DOHH2 (cell line): ENCODE results near the gene MEX3D.

ENCODE experiments used
- H3F3A ChIP-seq: fragments of 200-600 bp; sonication (generic), shearing (Covaris generic); 2 replicates; pipeline ENCODE4 v1.6.0; 2016; ENCODE audit warnings: antibody characterized with exemption, mild to moderate bottlenecking; ENCODE audit not compliant: control insufficient read depth, insufficient read depth
- H3K27ac ChIP-seq: fragments of 200-600 bp; sonication (generic); 2 replicates; pipeline ENCODE4 v1.5.1; 2014; ENCODE audit warnings: low read depth, mild to moderate bottlenecking, low read length, moderate library complexity
- H3K27me3 ChIP-seq: fragments of 200-600 bp; sonication (generic); 2 replicates; pipeline ENCODE4 v1.6.1; 2014; ENCODE audit warnings: mild to moderate bottlenecking, low read length, mixed read lengths; ENCODE audit not compliant: control insufficient read depth
- H3K36me3 ChIP-seq: fragments of 200-600 bp; sonication (generic); 2 replicates; pipeline ENCODE4 v1.6.1; 2014; ENCODE audit warnings: mild to moderate bottlenecking, low read length, moderate library complexity, mixed read lengths; ENCODE audit not compliant: control insufficient read depth
- H3K4me1 ChIP-seq: fragments of 200-600 bp; sonication (generic); 2 replicates; pipeline ENCODE4 v1.6.1; 2014; ENCODE audit warnings: mild to moderate bottlenecking, low read length, mixed read lengths; ENCODE audit not compliant: control insufficient read depth
- H3K4me2 ChIP-seq: fragments of 200-600 bp; sonication (generic); 2 replicates; pipeline ENCODE4 v1.6.0; 2014; ENCODE audit warnings: mild to moderate bottlenecking, low read length, moderate library complexity
- H3K4me3 ChIP-seq: fragments of 200-600 bp; sonication (generic); 2 replicates; pipeline ENCODE4 v1.5.1; 2014; ENCODE audit warnings: mild to moderate bottlenecking, low read length, mixed read lengths
- H3K79me2 ChIP-seq: fragments of 200-600 bp; sonication (generic); 2 replicates; pipeline ENCODE4 v1.6.1; 2014; ENCODE audit warnings: mild to moderate bottlenecking, low read length, mixed read lengths; ENCODE audit not compliant: control insufficient read depth
- H3K9me2 ChIP-seq: fragments of 200-600 bp; sonication (generic); replicated peaks from 2 replicates; pipeline ENCODE4 v1.6.1; 2014; ENCODE audit warnings: mild to moderate bottlenecking, low read length, mixed read lengths; ENCODE audit not compliant: control insufficient read depth
- H3K9me3 ChIP-seq: fragments of 200-600 bp; sonication (generic); 2 replicates; pipeline ENCODE4 v1.6.1; 2014; ENCODE audit warnings: antibody characterized with exemption, low read length, mixed read lengths; ENCODE audit not compliant: control insufficient read depth, insufficient read depth
- H4K20me1 ChIP-seq: fragments of 200-600 bp; sonication (generic); 2 replicates; pipeline ENCODE4 v1.6.0; 2014; ENCODE audit warnings: low read depth, mild to moderate bottlenecking, antibody characterized with exemption, low read length, moderate library complexity; ENCODE audit not compliant: control insufficient read depth, insufficient read depth
- CTCF ChIP-seq: fragments of 200-600 bp; sonication (generic); IDR thresholded peaks from one replicate; pipeline ENCODE4 v1.5.1; 2014; ENCODE audit warnings: antibody characterized with exemption, mild to moderate bottlenecking, low read depth, low read length; ENCODE audit not compliant: poor library complexity, severe bottlenecking
- EZH2phosphoT487 ChIP-seq: fragments of 200-600 bp; sonication (generic); IDR thresholded peaks from 2 replicates; pipeline ENCODE4 v1.6.1; 2017; ENCODE audit warnings: borderline replicate concordance, mild to moderate bottlenecking, antibody characterized with exemption, low read length, moderate library complexity, mixed read lengths

Gene MEX3D

GRCh38 chr19:1585243-1585580 is 17.1 kb upstream of the MEX3D start:
- Histone ChIP-seq H3K27ac (no peak overlapping the region), H3K4me2 (no peak overlapping the region), H4K20me1 (peaks cover 11% of the 10 kb centered on the region; the same call in 1 of the 2 replicates), H3K4me1 (peaks cover 3% of the 10 kb centered on the region), H3K4me3 (no peak overlapping the region), H3K9me3 (no peaks in the 10 kb centered on the region), H3K36me3 (peaks cover 65% of the 10 kb centered on the region), H3K27me3 (no peaks in the 10 kb centered on the region), H3K9me2 (no peaks in the 10 kb centered on the region), H3F3A (no peaks in the 10 kb centered on the region; the same call in 1 of the 2 replicates), H3K79me2 (peaks cover 58% of the 10 kb centered on the region)
- TF ChIP-seq CTCF (no peak), EZH2phosphoT487 (no peak)

- peaks cover 65% of the 10 kb centered on the region for H3K36me3 ChIP-seq
These were observed 16.5 kb upstream of the MEX3D start for GRCh38 chr19:1584500-1585242.

GRCh38 chr19:1582201-1582600 is 14.1 kb upstream of the MEX3D start:
- H3K4me3 ChIP-seq: no peak overlapping the region
- H3K36me3 ChIP-seq: peaks cover 74% of the 10 kb centered on the region
- peaks cover 28% of the 10 kb centered on the region for H3K79me2 ChIP-seq
- no peaks in the 10 kb centered on the region for H3K4me1 ChIP-seq
- H3K27ac ChIP-seq: no peak overlapping the region
- H3K9me2 ChIP-seq: no peaks in the 10 kb centered on the region
- TF ChIP-seq EZH2phosphoT487 (no peak), CTCF (no peak)
- H3K9me3 ChIP-seq: no peaks in the 10 kb centered on the region
- no peak overlapping the region for H3K4me2 ChIP-seq
- no peaks in the 10 kb centered on the region for H3F3A ChIP-seq
- H4K20me1 ChIP-seq: peaks cover 7% of the 10 kb centered on the region; the same call in 1 of the 2 replicates
- no peaks in the 10 kb centered on the region for H3K27me3 ChIP-seq

More at GRCh38 chr19:1584500-1585242, 16.5 kb upstream of the MEX3D start:
- peaks cover 52% of the 10 kb centered on the region for H3K79me2 ChIP-seq
- H4K20me1 ChIP-seq: peaks cover 9% of the 10 kb centered on the region; the same call in 1 of the 2 replicates
- H3K9me2 ChIP-seq: no peaks in the 10 kb centered on the region
- H3K27me3 ChIP-seq: no peaks in the 10 kb centered on the region
- H3K4me1 ChIP-seq: no peaks in the 10 kb centered on the region
- H3K9me3 ChIP-seq: no peaks in the 10 kb centered on the region
- no peak overlapping the region for H3K4me3 ChIP-seq
- TF ChIP-seq EZH2phosphoT487 (no peak), CTCF (no peak)
- no peak overlapping the region for H3K27ac ChIP-seq
- H3K4me2 ChIP-seq: no peak overlapping the region
- H3F3A ChIP-seq: no peaks in the 10 kb centered on the region; the same call in 1 of the 2 replicates
